ENCODE measurements around the gene BFSP2. TPM values are rescaled to one million over a fixed set of nuclear protein-coding genes. Genes with fewer than 3 reads are reported as not detected.
"Not testable (repeated sequence)": the region's sequence is repeated elsewhere in the genome, so short reads cannot be mapped to it uniquely, and the experiment has no call there.

The BFSP2 gene
- total and polyA plus RNA-seq, 2 donors (not counting 1 experiment from before 2014, with no cell fraction given), result 0.60 to 1.6 TPM

- H4K20me1 ChIP-seq (ENCODE audit: control insufficient read depth, insufficient read depth, low read length, poor library complexity, severe bottlenecking), result no peaks in the 10 kb centered on the region
- intact Hi-C loops (cut with micrococcal nuclease), result no loop called here
- H3K4me2 ChIP-seq (replicated peaks; ENCODE audit: low read depth, low read length, poor library complexity, severe bottlenecking), result no peak overlapping the region
- DNase-seq (no peak), ATAC-seq (ENCODE audit: low read depth) (no peak)
- H3K4me3 ChIP-seq (ENCODE audit: control extremely low read depth in 1 of 5, extremely low read depth in 1 of 5, insufficient read depth in 1 of 5, low read depth in 2 of 5, low read length in 4 of 5), result no peak overlapping the region
- H3K36me3 ChIP-seq (replicated peaks in 1 of 2; ENCODE audit: control extremely low read depth in 1 of 2, control insufficient read depth in 1 of 2, extremely low read depth in 1 of 2, insufficient read depth in 2 of 2, low read length in 1 of 2), result no peaks in the 10 kb centered on the region
- H3K27ac Mint-ChIP-seq, result no peak overlapping the region
- ChIA-PET POLR2A (interaction anchor here (0.5 to 3.1 kb wide), 3 partner anchors 24 to 100 kb away, joined by 3 to 13 read pairs (median 4); partner anchors contain the start of gene CDV3), CTCF (interaction anchor here (0.5 to 1.2 kb wide), 4 partner anchors 16 to 907 kb away, joined by 3 to 5 read pairs (median 4); partner anchors contain the start of gene CDV3)
- H3K9me3 ChIP-seq (ENCODE audit: control extremely low read depth in 1 of 3, control insufficient read depth in 2 of 3, insufficient read depth in 1 of 3, low read length in 2 of 3), result no peaks in the 10 kb centered on the region
- H3K4me1 Mint-ChIP-seq, result peaks cover 77% of the 10 kb centered on the region
- no peaks in the 10 kb centered on the region for H3K79me2 ChIP-seq (ENCODE audit: control insufficient read depth, insufficient read depth, low read length)
- 100% methylated on average over 1 of the region's 6 CpGs for WGBS (ENCODE audit: insufficient coverage)
- H3K9ac ChIP-seq (ENCODE audit: low read length), result no peak overlapping the region
- H3K4me3 Mint-ChIP-seq, result no peak overlapping the region
- H3K27ac ChIP-seq (ENCODE audit: low read length in 2 of 2), result no peak overlapping the region
- no peaks in the 10 kb centered on the region for H3K27me3 Mint-ChIP-seq
- no peak overlapping the region for H2AFZ ChIP-seq (ENCODE audit: insufficient read depth, low read depth, low read length, poor library complexity, severe bottlenecking)
- H3K27me3 ChIP-seq (replicated peaks in 1 of 4; ENCODE audit: control extremely low read depth in 1 of 4, control insufficient read depth in 3 of 4, insufficient read depth in 4 of 4, low read length in 3 of 4), result no peaks in the 10 kb centered on the region
- H3K9me3 Mint-ChIP-seq (ENCODE audit: insufficient read depth), result no peaks in the 10 kb centered on the region
- no peak for TF ChIP-seq CTCF (IDR thresholded peaks at IDR 0.05)
- TF ChIP-seq EZH2 (IDR thresholded peaks at IDR 0.05; ENCODE audit: borderline replicate concordance, insufficient read depth, low read depth, low read length, poor library complexity, severe bottlenecking), result no peak
- H3K4me1 ChIP-seq (ENCODE audit: control insufficient read depth in 2 of 2, insufficient read depth in 2 of 2, low read length in 2 of 2), result peaks cover 57 to 74% of the 10 kb centered on the region in 2 donors
Observed at GRCh38 chr3:133472889-133473288, 73.0 kb downstream of the BFSP2 start.

DNA sequence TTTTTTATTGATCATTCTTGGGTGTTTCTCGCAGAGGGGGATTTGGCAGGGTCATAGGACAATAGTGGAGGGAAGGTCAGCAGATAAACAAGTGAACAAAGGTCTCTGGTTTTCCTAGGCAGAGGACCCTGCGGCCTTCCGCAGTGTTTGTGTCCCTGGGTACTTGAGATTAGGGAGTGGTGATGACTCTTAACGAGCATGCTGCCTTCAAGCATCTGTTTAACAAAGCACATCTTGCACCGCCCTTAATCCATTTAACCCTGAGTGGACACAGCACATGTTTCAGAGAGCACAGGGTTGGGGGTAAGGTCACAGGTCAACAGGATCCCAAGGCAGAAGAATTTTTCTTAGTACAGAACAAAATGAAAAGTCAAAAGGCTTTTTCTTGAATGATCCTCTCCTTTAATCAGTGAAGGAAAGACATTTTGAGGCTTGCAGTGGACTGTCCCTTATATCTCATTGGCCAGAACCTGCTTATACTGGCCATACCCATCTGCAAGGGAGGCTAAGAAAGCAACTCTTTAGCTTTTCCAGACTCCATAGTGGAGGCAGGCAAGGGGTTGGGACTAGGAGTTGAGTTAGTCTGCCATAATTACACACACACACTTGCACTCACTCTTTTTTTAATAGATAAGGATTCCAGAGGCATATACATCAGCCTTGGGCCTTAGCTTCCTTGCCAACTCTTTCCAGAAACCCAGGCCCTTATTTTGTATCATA lies 73.8 kb downstream of the BFSP2 start:
- peak overlapping the region; percentile 57 for H3K4me2 ChIP-seq (replicated peaks; ENCODE audit: low read depth, low read length, poor library complexity, severe bottlenecking)
- ChIA-PET CTCF (interaction anchor here (0.5 to 5.3 kb wide), 7 partner anchors 8 to 908 kb away, joined by 3 to 39 read pairs (median 5); no protein-coding TSS in a partner anchor), POLR2A (interaction anchor here (0.5 to 3.1 kb wide), 2 partner anchors 65 to 99 kb away, joined by 4 to 13 read pairs; partner anchors contain the start of gene CDV3)
- H3K4me1 Mint-ChIP-seq, result peaks cover 77% of the 10 kb centered on the region
- H3K79me2 ChIP-seq (ENCODE audit: control insufficient read depth, insufficient read depth, low read length); H3K27ac ChIP-seq (ENCODE audit: low read length in 2 of 2); H3K9ac ChIP-seq (ENCODE audit: low read length); H2AFZ ChIP-seq (ENCODE audit: insufficient read depth, low read depth, low read length, poor library complexity, severe bottlenecking); ATAC-seq (ENCODE audit: low read depth); DNase-seq; H4K20me1 ChIP-seq (ENCODE audit: control insufficient read depth, insufficient read depth, low read length, poor library complexity, severe bottlenecking); H3K9me3 ChIP-seq (ENCODE audit: control extremely low read depth in 1 of 3, control insufficient read depth in 2 of 3, insufficient read depth in 1 of 3, low read length in 2 of 3); H3K4me3 ChIP-seq (ENCODE audit: control extremely low read depth in 1 of 5, extremely low read depth in 1 of 5, insufficient read depth in 1 of 5, low read depth in 2 of 5, low read length in 4 of 5); H3K27me3 Mint-ChIP-seq; H3K27me3 ChIP-seq (replicated peaks in 1 of 4; ENCODE audit: control extremely low read depth in 1 of 4, control insufficient read depth in 3 of 4, insufficient read depth in 4 of 4, low read length in 3 of 4); H3K36me3 ChIP-seq (replicated peaks in 1 of 2; ENCODE audit: control extremely low read depth in 1 of 2, control insufficient read depth in 1 of 2, extremely low read depth in 1 of 2, insufficient read depth in 2 of 2, low read length in 1 of 2); H3K9me3 Mint-ChIP-seq (ENCODE audit: insufficient read depth); intact Hi-C loops (cut with micrococcal nuclease): not testable (repeated sequence)
- peaks cover 57 to 73% of the 10 kb centered on the region in 2 donors for H3K4me1 ChIP-seq (ENCODE audit: control insufficient read depth in 2 of 2, insufficient read depth in 2 of 2, low read length in 2 of 2)
- peak overlapping the region; percentile 87 for H3K27ac Mint-ChIP-seq
- H3K4me3 Mint-ChIP-seq, result peak overlapping the region; percentile 81
- WGBS (ENCODE audit: insufficient coverage), result no CpG with 5 or more reads among the region's 5 CpGs
